ENCODE results near the gene ZNHIT2. TPM values are rescaled to one million over a fixed set of nuclear protein-coding genes. Genes with fewer than 3 reads are reported as not detected.
A peak's percentile ranks its signal among the peaks of the same experiment; 100 is the strongest.

ZNHIT2 gene
- total and polyA plus RNA-seq, 2 of the 13 experiments (the other 11 are each of a cell fraction or from before 2014, with no cell fraction given), result 1.1 to 6.5 TPM

GRCh38 chr11:65133724-65134123, 16.2 kb upstream of the ZNHIT2 start (continued):
- TF ChIP-seq ZXDC (CRISPR knock-in tag; IDR thresholded peaks at IDR 0.05), result no peak
- TF ChIP-seq POLR2A (IDR thresholded peaks at IDR 0.05; ENCODE audit: insufficient read depth in 1 of 2, low read depth in 2 of 2, low read length in 2 of 2), result no peak
- 0 out of 2 replicates have a peak, but pooled peaks have one; percentile 25 for TF ChIP-seq HOXA9 (CRISPR knock-in tag; IDR thresholded peaks at IDR 0.05; ENCODE audit: borderline replicate concordance)
- TF ChIP-seq YY1 (IDR thresholded peaks at IDR 0.05; ENCODE audit: insufficient read depth, insufficient replicate concordance, low read depth, low read length), result no peak
- no peak for TF ChIP-seq MIXL1 (CRISPR knock-in tag; IDR thresholded peaks at IDR 0.05)
- TF ChIP-seq ZNF646 (CRISPR knock-in tag; IDR thresholded peaks at IDR 0.05), result 0 out of 2 replicates have a peak, but pooled peaks have one; percentile 28
- no peak for TF ChIP-seq ZNF546 (CRISPR knock-in tag; conservative IDR thresholded peaks at IDR 0.05)
- peak; percentile 92 for TF ChIP-seq ZNF652 (CRISPR knock-in tag; IDR thresholded peaks at IDR 0.05; ENCODE audit: borderline replicate concordance, low read depth)
- no peak for TF ChIP-seq PREB (CRISPR knock-in tag; IDR thresholded peaks at IDR 0.05)
- no peak for TF ChIP-seq ZNF124 (CRISPR knock-in tag; IDR thresholded peaks at IDR 0.05)
- TF ChIP-seq UBTF (CRISPR knock-in tag; IDR thresholded peaks at IDR 0.05), result no peak
- TF ChIP-seq ZNF629 (CRISPR knock-in tag; conservative IDR thresholded peaks at IDR 0.05), result no peak
- 0 out of 2 replicates have a peak, but pooled peaks have one; percentile 1 for TF ChIP-seq BRF2 (CRISPR knock-in tag; IDR thresholded peaks at IDR 0.05)
- 0 out of 2 replicates have a peak, but pooled peaks have one; percentile 68 for TF ChIP-seq ZNF780A (CRISPR knock-in tag; IDR thresholded peaks at IDR 0.05)
- no peak for TF ChIP-seq ZNF549 (CRISPR knock-in tag; IDR thresholded peaks at IDR 0.05)
- TF ChIP-seq MLLT10 (CRISPR knock-in tag; IDR thresholded peaks at IDR 0.05), result no peak
- no peak for TF ChIP-seq TOE1 (CRISPR knock-in tag; IDR thresholded peaks at IDR 0.05)
